ENCODE results near the gene MTX1. TPM values are rescaled to one million over a fixed set of nuclear protein-coding genes. Genes with fewer than 3 reads are reported as not detected.
A peak's percentile ranks its signal among the peaks of the same experiment; 100 is the strongest.

The MTX1 gene
- total RNA-seq, 6 experiments from 2014 or later = 49.8 to 55.4 (median 51.5) TPM

- Mint-ChIP-seq H3K4me1 (ENCODE audit: low read depth) (peaks cover 48% of the 10 kb centered on the region), H3K27me3 (ENCODE audit: insufficient read depth) (peaks cover 2% of the 10 kb centered on the region), H3K4me3 (peak overlapping the region; percentile 90), H3K36me3 (ENCODE audit: low read depth) (peaks cover 7% of the 10 kb centered on the region), H3K27ac (peak overlapping the region; percentile 79), H3K9me3 (no peaks in the 10 kb centered on the region)
- no peak for DNase-seq
- TF ChIP-seq CTCF (IDR thresholded peaks at IDR 0.05) = no peak; the same call in 1 of the 2 replicates
Observed at GRCh38 chr1:155253208-155253607, 44.7 kb downstream of the MTX1 start.

- H3K27me3 Mint-ChIP-seq (ENCODE audit: insufficient read depth) = peaks cover 2% of the 10 kb centered on the region
- H3K4me1 Mint-ChIP-seq (ENCODE audit: low read depth) = peaks cover 48% of the 10 kb centered on the region
- peak overlapping the region; percentile 90 for H3K4me3 Mint-ChIP-seq
- H3K36me3 Mint-ChIP-seq (ENCODE audit: low read depth) = peaks cover 7% of the 10 kb centered on the region
- H3K9me3 Mint-ChIP-seq = no peaks in the 10 kb centered on the region
- DNase-seq = peak; percentile 46
- TF ChIP-seq CTCF (IDR thresholded peaks at IDR 0.05) = no peak
- peak overlapping the region; percentile 79 for H3K27ac Mint-ChIP-seq
Observed at GRCh38 chr1:155253797-155254196, 45.3 kb downstream of the MTX1 start.

GRCh38 chr1:155254228-155254713 is 45.8 kb downstream of the MTX1 start:
- no peak for DNase-seq
- Mint-ChIP-seq H3K4me3 (peak overlapping the region; percentile 90), H3K9me3 (no peaks in the 10 kb centered on the region), H3K27me3 (ENCODE audit: insufficient read depth) (peaks cover 2% of the 10 kb centered on the region), H3K36me3 (ENCODE audit: low read depth) (peaks cover 7% of the 10 kb centered on the region), H3K27ac (peak overlapping the region; percentile 79), H3K4me1 (ENCODE audit: low read depth) (peaks cover 48% of the 10 kb centered on the region)
- no peak for TF ChIP-seq CTCF (IDR thresholded peaks at IDR 0.05)

GRCh38 chr1:155254714-155255242 is 46.3 kb downstream of the MTX1 start:
- no peak for TF ChIP-seq CTCF (IDR thresholded peaks at IDR 0.05)
- peaks cover 48% of the 10 kb centered on the region for H3K4me1 Mint-ChIP-seq (ENCODE audit: low read depth)
- DNase-seq = no peak
- H3K4me3 Mint-ChIP-seq = peak overlapping the region; percentile 90
- H3K36me3 Mint-ChIP-seq (ENCODE audit: low read depth) = peaks cover 7% of the 10 kb centered on the region
- H3K27ac Mint-ChIP-seq = peak overlapping the region; percentile 91
- no peaks in the 10 kb centered on the region for H3K9me3 Mint-ChIP-seq
- H3K27me3 Mint-ChIP-seq (ENCODE audit: insufficient read depth) = peaks cover 2% of the 10 kb centered on the region

GRCh38 chr1:155255243-155256007 is 46.9 kb downstream of the MTX1 start, which contains the start of gene ENTREP3:
TSS of gene ENTREP3 (minus strand) at chr1:155255483. CDS start at chr1:155254877, 606 bp downstream.
- Mint-ChIP-seq H3K4me3 (peak within 1 kb of the TSS; percentile 90), H3K27ac (peak within 1 kb of the TSS; percentile 91), H3K27me3 (ENCODE audit: insufficient read depth) (peaks cover 2% of the 10 kb centered on the region), H3K4me1 (ENCODE audit: low read depth) (peaks cover 52% of the 10 kb centered on the region), H3K9me3 (no peaks in the 10 kb centered on the region), H3K36me3 (ENCODE audit: low read depth) (peaks cover 12% of the 10 kb centered on the region)
- peak; percentile 29; the same call in 1 of the 2 replicates for TF ChIP-seq CTCF (IDR thresholded peaks at IDR 0.05)
- DNase-seq = peak; percentile 70

All from HFFc6 (cell line).